Endothelial cell of umbilical vein (primary cell): ENCODE results near the gene DIP2A.

Source experiments
- CTCF ChIP-seq, 2 donors: IDR thresholded peaks; 1 replicate in 1 of 2; 2 replicates in 1 of 2; pipeline ENCODE4 v1.5.1; 2011; ENCODE audit warnings: low read length in 2 of 2, mild to moderate bottlenecking in 2 of 2, moderate library complexity in 2 of 2, control low read depth in 1 of 2, inconsistent platforms in 1 of 2, low read depth in 1 of 2; ENCODE audit not compliant: insufficient read depth in 1 of 2; ENCODE audit errors: extremely low read depth in 1 of 2
- EZH2 ChIP-seq: IDR thresholded peaks from 2 replicates; pipeline ENCODE4 v1.6.1; 2012; ENCODE audit warnings: borderline replicate concordance, low read depth, mild to moderate bottlenecking, moderate library complexity, low read length, inconsistent platforms; ENCODE audit not compliant: severe bottlenecking
- JUN ChIP-seq: IDR thresholded peaks from 2 replicates; pipeline ENCODE4 v1.6.1; 2011; ENCODE audit warnings: borderline replicate concordance, low read depth; ENCODE audit not compliant: insufficient read length, insufficient read depth
- POLR2A ChIP-seq: IDR thresholded peaks from 2 replicates; pipeline ENCODE4 v1.6.1; 2012; ENCODE audit warnings: low read depth, mild to moderate bottlenecking, control low read depth, low read length
- POLR2AphosphoS5 ChIP-seq: IDR thresholded peaks from 2 replicates; pipeline ENCODE4 v1.6.1; 2012; ENCODE audit warnings: low read depth, mild to moderate bottlenecking, control low read depth, low read length, moderate library complexity; ENCODE audit not compliant: insufficient read depth

GRCh38 chr21:46570119-46570518 is 111.4 kb downstream of the DIP2A start:
- TF ChIP-seq JUN (no peak), EZH2 (no peak), CTCF (IDR thresholded peaks at IDR 0.05; ENCODE audit: extremely low read depth in 1 of 2, insufficient read depth in 1 of 2, low read depth in 1 of 2, low read length in 2 of 2) (no peak), POLR2AphosphoS5 (no peak), POLR2A (no peak)
